ENCODE measurements around the gene PLPP7. TPM values are rescaled to one million over a fixed set of nuclear protein-coding genes. Genes with fewer than 3 reads are reported as not detected.

PLPP7 gene
- polyA plus RNA-seq, 2 of the 4 experiments (the other 2 are of a cell fraction): 0.08 TPM; not detected in 1

DNA sequence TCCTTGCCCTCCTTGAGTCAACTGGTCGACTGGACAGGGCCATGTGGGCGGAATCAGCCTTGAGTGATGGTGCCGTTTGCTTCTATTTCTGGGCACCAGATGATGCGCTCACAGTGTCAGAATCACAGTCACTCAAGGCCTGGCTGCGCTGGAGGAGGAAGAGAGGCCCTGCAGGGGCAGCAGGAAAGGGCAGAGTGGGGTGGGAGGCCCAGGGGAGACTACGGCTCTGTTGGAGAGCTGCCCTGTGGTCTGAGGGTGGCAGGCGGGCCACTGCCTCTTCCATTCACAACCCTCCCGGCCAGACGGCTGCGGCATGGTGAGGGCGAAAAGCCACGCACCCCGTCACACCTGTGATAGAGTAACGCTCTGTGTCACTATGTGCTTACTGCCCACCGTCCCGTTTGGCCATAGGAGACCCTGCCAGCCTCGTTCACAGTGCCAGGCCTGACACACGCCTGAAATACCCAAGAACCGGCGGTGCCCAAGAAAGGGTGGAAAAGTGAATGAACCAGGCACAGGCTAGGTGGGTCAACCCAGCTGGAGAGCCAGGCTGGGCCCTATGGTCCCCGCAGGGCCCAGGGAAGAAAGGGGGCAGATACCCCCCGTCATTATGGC is 9.9 kb downstream of the PLPP7 start:
- TF ChIP-seq TP53 (CRISPR knock-in tag; IDR thresholded peaks at IDR 0.05): no peak
- no peak for TF ChIP-seq E2F6 (IDR thresholded peaks at IDR 0.05; ENCODE audit: borderline replicate concordance, low read depth)
- TF ChIP-seq JUN (IDR thresholded peaks at IDR 0.05): no peak
- TF ChIP-seq RAD21 (conservative IDR thresholded peaks at IDR 0.05 in 1 of 2, IDR thresholded peaks at IDR 0.05 in 1 of 2): no peak
- TF ChIP-seq, protein P1, sequence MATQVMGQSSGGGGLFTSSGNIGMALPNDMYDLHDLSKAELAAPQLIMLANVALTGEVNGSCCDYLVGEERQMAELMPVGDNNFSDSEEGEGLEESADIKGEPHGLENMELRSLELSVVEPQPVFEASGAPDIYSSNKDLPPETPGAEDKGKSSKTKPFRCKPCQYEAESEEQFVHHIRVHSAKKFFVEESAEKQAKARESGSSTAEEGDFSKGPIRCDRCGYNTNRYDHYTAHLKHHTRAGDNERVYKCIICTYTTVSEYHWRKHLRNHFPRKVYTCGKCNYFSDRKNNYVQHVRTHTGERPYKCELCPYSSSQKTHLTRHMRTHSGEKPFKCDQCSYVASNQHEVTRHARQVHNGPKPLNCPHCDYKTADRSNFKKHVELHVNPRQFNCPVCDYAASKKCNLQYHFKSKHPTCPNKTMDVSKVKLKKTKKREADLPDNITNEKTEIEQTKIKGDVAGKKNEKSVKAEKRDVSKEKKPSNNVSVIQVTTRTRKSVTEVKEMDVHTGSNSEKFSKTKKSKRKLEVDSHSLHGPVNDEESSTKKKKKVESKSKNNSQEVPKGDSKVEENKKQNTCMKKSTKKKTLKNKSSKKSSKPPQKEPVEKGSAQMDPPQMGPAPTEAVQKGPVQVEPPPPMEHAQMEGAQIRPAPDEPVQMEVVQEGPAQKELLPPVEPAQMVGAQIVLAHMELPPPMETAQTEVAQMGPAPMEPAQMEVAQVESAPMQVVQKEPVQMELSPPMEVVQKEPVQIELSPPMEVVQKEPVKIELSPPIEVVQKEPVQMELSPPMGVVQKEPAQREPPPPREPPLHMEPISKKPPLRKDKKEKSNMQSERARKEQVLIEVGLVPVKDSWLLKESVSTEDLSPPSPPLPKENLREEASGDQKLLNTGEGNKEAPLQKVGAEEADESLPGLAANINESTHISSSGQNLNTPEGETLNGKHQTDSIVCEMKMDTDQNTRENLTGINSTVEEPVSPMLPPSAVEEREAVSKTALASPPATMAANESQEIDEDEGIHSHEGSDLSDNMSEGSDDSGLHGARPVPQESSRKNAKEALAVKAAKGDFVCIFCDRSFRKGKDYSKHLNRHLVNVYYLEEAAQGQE (IDR thresholded peaks at IDR 0.05): no peak
- no peak for TF ChIP-seq CBX8 (IDR thresholded peaks at IDR 0.05)
- no peak for TF ChIP-seq HEYL (CRISPR knock-in tag; IDR thresholded peaks at IDR 0.05)
- no peak for TF ChIP-seq ZSCAN20 (CRISPR knock-in tag; IDR thresholded peaks at IDR 0.05)
- no peak for TF ChIP-seq MAFK (IDR thresholded peaks at IDR 0.05; ENCODE audit: partially characterized antibody)
- no peak for TF ChIP-seq POLR2AphosphoS2 (conservative IDR thresholded peaks at IDR 0.05; ENCODE audit: low read length)
- TF ChIP-seq HDAC2 (IDR thresholded peaks at IDR 0.05): no peak
- TF ChIP-seq, protein P2, sequence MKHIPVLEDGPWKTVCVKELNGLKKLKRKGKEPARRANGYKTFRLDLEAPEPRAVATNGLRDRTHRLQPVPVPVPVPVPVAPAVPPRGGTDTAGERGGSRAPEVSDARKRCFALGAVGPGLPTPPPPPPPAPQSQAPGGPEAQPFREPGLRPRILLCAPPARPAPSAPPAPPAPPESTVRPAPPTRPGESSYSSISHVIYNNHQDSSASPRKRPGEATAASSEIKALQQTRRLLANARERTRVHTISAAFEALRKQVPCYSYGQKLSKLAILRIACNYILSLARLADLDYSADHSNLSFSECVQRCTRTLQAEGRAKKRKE (CRISPR knock-in tag; IDR thresholded peaks at IDR 0.05; ENCODE audit: low read depth): no peak
- TF ChIP-seq RARB (CRISPR knock-in tag; IDR thresholded peaks at IDR 0.05): no peak
- TF ChIP-seq CTCF (IDR thresholded peaks at IDR 0.05): no peak
- TF ChIP-seq FOSL2 (IDR thresholded peaks at IDR 0.05): no peak
- no peak for TF ChIP-seq FOSL2 (CRISPR knock-in tag; IDR thresholded peaks at IDR 0.05)
- TF ChIP-seq HMGXB4 (CRISPR knock-in tag; IDR thresholded peaks at IDR 0.05; ENCODE audit: borderline replicate concordance): no peak
- no peak for TF ChIP-seq EP300 (IDR thresholded peaks at IDR 0.05)
- no peak for TF ChIP-seq KDM5A (IDR thresholded peaks at IDR 0.05)
- TF ChIP-seq NR3C1 (IDR thresholded peaks at IDR 0.05): no peak
- TF ChIP-seq, protein P3, sequence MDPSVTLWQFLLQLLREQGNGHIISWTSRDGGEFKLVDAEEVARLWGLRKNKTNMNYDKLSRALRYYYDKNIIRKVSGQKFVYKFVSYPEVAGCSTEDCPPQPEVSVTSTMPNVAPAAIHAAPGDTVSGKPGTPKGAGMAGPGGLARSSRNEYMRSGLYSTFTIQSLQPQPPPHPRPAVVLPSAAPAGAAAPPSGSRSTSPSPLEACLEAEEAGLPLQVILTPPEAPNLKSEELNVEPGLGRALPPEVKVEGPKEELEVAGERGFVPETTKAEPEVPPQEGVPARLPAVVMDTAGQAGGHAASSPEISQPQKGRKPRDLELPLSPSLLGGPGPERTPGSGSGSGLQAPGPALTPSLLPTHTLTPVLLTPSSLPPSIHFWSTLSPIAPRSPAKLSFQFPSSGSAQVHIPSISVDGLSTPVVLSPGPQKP (IDR thresholded peaks at IDR 0.05; ENCODE audit: low read depth, low read length): no peak
- WGBS (ENCODE audit: missing lambda C conversion rate): 61% methylated on average over 22 of the region's 22 CpGs
- Histone ChIP-seq H3K4me3 (no peak overlapping the region), H3K9me3 (no peaks in the 10 kb centered on the region), H3K27ac (no peak overlapping the region), H3K4me2 (no peak overlapping the region), H3K4me1 (no peaks in the 10 kb centered on the region)
- CTCF ChIA-PET: interaction anchor here (0.6 to 6.1 kb wide), 6 partner anchors 10 to 242 kb away, joined by 3 to 28 read pairs (median 3); partner anchors contain the start of gene PLPP7
- no peak for DNase-seq (ENCODE audit: low read depth in 1 of 2, low spot score in 1 of 2)
- no peak for FAIRE-seq
- POLR2A ChIA-PET: no interaction called here
- no peak for ATAC-seq

Data from A549 (cell line).